22Rv1 (cell line): Measurements from ENCODE around the gene MAP3K21.

Experiments
- CTCF ChIP-seq: fragments of 450-650 bp; IDR thresholded peaks from 2 replicates; pipeline ENCODE4 v1.5.1; 2017; ENCODE audit warnings: mild to moderate bottlenecking
- ZFX ChIP-seq: fragments of 450-650 bp; IDR thresholded peaks from 2 replicates; pipeline ENCODE4 v1.6.1; 2017; ENCODE audit warnings: antibody characterized with exemption, borderline replicate concordance

GRCh38 chr1:233393926-233394680 lies 66.6 kb downstream of the MAP3K21 start:
- TF ChIP-seq CTCF (no peak), ZFX (no peak)
